Renal pelvis (tissue), 4 donors: Measurements from ENCODE around the gene SIGMAR1. TPM values are rescaled to one million over a fixed set of nuclear protein-coding genes. Genes with fewer than 3 reads are reported as not detected.

Experiments used
- DNase-seq: peaks from one replicate; pipeline ENCODE4 v3.0.0-alpha.2; 2013
- polyA plus RNA-seq, 3 donors: library from polyadenylated mRNA; unstranded; fragments of 120-200 nt; gene quantifications; one replicate each; pipeline ENCODE4 v1.2.1, GENCODE V29; 2013; ENCODE audit not compliant: insufficient read length in 3 of 3

Gene SIGMAR1
- polyA plus RNA-seq, 3 donors, result 52.7 to 58.7 (median 56.3) TPM

DNA sequence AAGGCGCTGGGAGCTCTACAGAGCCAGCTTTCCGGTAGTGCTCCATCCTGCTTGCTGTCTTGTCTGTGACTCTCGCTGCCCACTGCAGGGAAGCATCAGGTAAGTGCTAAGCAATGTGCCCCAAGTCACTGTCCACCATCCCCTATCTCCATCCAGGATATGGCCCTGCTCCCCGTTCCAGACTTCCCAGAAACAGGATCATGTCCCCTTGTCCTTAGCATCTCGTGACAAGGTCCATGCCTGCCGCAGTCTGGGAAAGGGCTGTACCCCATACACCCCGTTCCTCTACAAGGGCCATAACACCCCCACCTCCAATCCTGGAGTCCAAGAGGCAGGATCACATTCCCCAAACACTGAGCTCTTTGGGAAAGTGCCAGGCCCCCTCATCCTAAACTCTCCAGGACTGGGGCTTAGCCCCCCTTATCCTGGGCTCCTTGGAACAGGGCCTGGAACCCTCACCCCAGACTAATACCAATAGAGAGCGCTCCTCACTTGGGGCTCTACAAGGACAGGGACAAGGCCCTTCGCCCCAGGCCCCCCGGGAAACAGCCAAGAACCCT is 26.3 kb downstream of the SIGMAR1 start:
- DNase-seq, result no peak

DNA sequence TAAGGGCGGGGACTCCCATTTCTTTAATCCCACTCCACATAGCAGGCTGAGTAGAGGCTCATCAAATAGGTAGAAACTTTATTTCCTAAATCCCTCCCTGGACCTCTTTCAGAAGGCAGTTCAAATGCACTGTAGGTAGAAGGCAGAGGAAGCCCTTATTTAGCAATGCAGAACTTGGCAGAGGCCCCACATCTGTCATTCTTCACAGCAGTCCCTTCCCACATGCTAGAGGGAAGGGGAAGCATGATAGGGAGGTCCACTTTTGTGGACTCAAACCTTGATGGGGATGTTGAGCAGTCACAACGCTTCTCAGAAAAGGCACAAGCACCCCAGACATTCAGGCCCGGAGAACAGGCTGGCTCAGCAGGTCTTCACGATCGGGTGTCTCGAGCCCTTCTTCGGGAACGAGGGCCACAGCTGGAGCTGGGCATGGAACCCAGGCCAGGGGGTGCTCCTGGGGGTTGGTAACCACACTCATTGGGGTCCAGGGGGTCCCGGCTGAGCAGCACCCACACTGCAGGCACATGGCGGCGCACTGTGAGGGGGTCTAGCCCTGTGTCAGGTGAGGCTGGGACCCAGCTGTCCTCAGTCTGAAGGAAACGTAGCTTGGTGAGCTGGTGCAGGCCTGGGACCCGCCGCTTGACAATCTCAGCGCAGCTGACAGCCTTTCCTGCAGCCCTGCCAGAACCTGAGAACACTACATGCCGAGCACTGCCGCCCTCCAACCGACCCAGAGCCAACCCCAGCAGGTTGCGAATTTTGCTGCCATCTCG is 27.0 kb downstream of the SIGMAR1 start:
- DNase-seq, result no peak

DNA sequence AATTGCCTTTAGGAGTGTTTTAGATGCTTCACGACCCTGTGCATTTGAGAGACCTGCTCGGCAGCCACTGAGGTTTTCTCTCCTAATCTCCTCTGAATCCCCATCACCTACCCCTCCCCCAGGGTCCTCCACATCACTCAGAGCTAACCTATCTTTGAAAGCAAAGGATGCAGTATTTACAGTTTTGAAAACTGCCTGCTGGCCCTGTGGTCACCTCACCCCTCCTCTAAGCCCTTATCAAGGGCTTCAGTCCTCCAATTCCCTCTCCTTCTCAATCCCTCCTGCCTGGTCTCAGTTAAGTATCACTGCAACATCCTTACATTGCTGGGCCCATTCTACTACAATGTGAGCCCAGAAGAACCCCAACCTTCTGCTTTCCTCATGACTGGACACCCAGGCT is 30.3 kb downstream of the SIGMAR1 start:
- DNase-seq, result no peak

DNA sequence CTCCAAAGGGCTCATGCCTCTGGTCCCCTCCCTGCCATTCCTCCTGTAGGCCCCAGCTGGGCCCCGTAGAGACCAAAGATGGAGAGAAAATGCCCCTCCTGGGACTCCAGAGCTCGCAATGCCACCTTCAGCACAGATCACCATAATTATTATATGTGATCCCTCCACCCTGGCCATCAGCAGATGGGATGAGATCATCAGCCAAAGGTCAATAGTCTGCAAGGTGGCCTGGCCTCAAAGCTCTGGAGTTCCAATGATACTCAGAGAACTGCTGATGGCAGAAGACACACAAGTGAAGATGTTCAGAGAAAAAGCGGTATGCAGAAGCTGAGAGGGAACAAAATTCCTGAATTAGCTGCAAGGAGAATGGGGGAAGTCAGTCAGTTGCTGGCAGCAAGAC is 30.7 kb downstream of the SIGMAR1 start:
- no peak for DNase-seq

DNA sequence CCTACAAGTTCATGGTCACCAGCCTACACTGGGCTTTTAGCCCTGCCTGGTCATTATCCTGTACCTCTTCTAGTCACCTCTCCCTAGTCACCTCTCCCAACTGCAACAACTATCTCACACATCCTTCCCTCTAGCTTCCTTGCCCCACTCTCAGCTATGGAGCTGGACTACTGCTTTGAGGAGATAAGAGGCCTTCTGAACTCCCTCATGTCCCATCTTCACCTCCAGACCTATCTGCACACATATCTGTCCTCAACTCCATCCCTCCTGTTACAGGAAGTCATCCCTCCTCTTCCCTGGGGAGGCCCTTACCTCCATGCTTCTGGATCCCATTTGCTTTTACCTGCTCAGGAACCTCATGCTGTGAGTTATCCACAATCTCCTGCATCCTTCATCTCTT is 31.4 kb downstream of the SIGMAR1 start:
- DNase-seq, result no peak

DNA sequence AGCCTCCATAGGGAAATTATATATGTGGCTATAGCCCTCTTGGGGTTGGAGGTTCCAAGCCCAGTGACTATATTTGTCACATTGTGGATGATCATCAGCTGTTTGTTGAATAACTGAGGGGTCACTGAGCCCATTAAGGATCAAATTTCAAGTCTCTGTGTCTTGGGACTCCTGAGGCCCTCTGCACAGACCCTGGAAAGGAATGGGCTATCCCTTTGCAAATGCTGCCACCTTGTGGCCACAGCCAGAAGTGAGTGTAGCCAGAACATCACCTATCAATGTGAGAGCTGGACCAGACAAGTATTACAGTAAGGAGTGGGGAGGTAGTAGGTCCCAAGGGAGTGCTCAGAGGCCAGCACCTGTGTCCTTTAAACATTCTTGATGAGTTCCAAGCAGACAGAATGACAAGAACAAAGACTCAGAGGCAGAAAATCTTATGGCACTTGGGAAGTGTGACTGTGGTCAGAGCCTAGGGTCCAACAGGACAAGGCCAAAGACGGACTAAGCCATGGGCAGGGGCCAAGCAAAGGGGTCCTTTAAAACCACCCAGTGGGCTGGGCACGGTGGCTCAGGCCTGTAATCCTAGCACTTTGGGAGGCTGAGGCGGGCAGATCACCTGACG is 33.9 kb downstream of the SIGMAR1 start:
- DNase-seq, result peak; percentile 85

DNA sequence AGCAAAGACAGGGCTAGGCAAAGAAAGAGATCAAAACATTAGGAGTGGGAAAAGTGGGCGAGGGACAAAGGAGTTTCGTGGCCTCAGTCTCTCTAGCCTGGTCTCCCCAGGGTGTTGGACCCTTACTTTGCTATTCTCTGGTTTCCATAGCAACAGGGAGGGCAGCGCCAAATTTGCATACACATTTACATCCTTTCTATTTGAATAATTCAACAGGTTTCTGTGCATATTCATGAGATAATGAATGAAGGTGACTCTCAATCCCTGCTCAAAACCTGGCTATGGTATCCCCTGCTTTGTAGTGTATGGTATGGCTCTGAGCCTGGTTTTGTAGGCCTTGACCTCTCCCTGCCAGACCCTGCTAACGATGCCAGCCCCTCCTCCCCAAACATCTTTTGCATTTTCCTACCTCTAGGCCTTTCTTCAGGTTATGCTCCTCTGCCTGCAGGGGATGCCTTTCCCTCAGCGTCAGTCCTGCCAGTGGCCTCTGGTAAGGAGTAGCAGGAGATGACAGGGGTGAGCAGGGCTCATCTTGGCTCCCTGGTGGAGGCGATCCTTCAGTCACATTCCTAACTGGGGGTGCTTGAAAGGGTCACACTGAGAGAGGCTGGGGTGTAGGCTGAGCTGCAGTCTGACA is 35.5 kb downstream of the SIGMAR1 start:
- DNase-seq, result no peak

DNA sequence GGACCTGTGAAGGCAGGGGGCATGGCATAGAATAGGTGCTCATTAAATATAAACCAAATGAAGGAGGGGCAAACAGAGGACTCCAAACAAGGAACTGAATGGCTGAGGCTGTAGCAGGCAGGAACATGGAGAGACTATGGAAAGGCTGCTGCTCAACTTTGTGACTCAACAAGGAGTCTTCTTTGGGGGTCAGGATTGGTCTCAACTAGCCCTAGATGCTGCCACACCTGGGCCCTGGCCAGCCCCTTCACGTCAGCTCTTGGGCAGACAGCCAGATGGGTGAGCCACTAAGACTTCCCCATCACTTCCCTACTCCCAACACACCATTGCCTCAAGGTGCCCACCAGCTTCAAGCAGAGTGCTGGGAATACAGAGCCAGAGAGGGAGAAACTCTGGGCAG is 36.7 kb downstream of the SIGMAR1 start:
- DNase-seq, result no peak

DNA sequence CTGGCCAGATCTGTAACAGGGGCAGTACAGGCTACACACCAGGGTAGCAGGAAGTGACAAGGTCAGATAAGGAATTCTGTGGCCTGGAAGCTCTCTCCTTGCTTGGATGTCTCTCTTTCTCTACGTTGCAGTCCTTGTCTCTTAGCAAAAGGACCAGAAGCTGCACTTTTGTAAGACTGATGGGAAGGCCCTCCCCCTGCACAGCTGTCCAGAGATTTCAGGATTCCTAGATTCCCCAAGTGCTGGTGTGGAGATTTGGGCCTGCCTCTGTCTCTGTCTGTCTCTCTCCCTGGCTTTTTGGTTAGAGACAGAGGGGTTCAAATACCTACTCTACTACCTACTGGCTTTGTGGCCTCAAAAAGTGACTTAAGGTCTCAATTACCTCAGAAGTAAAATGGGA is 38.0 kb downstream of the SIGMAR1 start:
- DNase-seq, result no peak

DNA sequence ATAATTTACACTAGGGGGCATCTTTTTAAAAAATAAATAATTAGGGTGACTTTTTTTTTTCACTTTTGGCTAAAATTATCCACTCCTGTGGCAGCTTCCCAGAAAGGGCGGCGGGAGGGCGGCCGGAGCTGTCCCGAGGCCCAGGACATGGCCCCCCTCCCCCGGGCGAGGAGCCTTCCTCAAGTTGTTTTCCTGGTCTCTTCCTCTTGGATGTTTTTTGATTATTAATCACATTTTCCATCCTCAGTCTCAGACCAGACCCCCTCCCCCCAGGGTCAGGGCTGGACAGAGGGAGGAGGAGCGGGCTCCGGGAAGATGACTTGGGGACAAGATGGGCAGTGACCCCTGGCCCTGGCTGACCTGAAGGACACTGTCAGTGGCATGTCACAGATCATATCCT is 43.4 kb downstream of the SIGMAR1 start:
- no peak for DNase-seq

DNA sequence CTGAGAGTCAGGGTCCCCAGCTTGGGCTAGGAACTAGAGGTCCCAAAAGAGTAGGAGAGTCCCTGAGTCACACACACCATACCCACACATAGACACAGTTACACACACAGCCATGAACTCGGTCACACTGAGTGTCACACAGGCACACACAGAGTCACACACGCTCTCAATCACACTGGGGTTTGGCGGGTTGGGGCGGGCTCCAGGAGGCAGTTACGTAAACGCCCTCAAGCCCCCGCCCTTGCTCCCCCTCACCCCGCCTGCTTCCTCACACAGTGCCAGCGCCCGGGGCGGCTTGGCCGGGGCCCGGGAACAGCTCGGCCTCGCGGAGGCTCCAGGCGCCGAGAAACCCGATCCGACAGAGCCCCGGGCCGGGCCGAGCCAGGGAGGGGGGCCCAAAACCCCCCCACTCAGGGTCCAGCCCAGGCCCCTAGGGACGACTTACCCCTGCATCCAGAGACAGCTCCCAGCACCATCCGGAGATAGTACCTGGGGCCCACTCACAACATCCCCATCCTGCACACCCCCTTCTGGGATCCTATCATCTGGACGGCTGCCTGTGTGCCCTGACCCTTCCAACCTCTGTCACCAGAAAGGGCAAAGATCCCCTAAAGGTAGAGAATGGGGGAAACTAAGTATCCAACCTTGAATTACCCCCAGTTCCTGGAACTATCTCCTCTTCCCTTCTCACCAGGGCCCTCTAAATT is 44.5 kb downstream of the SIGMAR1 start:
- DNase-seq, result no peak

DNA sequence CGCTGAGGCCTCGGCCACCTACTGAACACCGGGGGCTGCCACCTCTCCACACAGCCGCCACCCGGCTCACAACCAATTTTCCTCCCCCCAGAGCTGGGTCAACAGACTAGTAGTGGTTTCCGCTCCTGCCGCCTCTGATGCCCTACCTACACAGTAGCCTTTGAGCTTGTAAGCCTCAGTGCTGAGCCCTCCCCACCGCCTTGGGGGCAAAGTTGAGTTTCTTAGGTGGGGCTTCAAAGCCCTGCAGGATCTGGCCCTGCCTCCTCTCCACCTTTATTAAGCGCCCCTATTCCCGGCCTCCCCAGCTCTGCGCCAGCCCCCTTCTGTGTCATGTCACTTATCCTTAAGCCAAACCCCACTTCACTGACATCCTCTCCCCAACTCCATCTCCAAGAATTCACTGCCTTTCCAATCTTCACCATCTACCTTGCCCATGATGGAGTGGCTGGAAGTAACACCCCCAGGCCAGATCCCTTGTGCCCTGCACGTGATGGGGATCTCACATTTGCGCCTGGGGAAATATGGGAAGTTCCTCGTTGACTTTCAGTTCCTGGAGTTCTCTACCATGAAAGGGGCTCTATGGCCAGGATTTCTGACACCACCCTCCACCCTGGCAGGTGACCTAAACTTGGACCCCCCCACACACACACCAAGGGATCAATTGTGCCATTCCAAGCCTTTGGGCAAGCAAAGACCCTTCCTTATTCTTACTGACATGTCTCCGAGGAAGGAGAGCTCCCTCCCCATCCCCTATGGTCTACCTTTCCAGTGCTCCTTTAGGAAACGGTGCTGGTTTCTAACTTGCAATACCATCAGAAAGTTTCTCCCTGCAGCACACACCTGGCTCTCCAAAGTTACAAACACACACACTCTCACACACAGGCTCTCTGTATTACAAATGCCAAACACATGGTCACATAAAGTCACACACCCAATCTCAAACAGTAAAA is 45.4 kb downstream of the SIGMAR1 start:
- no peak for DNase-seq

DNA sequence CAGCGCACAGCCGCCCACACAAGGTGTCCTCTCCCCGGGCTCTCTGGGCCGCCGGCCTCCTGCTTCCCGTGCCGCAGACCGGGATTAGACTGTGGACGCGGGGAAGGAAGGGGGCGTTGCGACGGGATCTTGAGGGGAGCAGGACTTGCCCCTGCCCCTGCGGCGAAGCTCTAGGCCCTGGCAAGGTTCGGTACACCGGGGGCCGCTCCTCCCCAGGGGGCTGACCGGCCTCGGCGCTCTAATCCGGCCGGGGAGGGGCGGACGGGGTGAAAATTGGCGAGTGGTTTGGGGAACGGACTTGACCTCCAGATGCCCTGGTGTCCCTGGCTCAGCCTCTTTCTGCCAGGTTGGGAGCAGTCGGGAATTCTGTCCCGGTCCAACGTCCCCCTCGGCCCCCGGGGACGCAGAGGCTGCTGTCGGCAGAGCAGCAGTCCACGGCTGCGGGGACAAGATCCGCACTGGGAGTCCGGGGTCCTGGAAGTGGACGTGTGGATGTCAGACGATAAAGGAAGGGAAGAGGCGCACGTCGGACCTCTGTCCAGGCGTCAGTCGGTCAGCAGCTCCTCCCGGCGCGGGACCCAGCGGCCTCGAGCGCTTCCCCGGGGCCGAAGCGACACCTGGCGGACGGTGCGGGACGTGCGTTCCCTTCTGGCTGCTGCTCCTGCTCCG is 46.2 kb downstream of the SIGMAR1 start:
- no peak for DNase-seq

DNA sequence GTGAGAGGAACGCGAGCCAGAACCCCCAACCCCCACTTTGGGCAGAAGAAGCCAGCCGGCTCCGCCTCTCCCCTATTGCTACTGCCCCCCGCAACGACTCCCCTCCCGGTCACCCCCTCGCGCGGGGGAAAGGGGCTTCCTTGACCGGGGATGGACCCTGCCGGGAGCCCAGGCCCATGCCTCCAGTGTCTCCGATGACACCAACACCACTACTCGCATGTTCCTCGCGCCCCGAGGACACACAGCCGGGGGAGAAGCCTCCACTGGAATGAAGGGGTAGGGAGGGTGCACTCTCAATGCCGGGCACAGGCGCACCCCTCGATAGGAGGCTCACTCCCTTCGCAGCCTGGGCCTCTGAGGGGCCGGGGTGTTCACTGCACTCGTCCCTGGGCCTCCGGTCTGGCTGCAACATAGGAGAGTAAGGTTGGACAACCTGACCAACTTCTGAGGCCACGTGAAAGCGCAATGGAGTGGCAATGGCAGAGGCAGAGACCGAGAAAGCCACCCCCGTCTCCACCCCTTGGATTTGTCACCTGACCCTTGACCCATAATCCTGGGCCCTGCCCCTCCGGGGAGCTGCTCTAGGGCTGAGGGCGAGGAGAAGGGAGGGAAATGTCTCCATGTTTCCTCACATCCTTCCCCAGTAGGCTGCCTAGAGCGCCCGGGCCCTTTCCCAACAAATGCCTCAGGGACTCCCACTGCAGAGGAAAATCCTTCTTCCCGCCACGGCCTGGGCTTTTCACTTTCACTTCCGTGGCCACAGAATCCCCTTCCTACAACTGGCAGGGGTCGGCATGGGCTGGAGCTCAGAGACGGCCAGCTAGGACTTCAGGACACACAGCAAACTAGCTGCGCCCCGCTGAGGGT is 47.0 kb downstream of the SIGMAR1 start:
- no peak for DNase-seq

DNA sequence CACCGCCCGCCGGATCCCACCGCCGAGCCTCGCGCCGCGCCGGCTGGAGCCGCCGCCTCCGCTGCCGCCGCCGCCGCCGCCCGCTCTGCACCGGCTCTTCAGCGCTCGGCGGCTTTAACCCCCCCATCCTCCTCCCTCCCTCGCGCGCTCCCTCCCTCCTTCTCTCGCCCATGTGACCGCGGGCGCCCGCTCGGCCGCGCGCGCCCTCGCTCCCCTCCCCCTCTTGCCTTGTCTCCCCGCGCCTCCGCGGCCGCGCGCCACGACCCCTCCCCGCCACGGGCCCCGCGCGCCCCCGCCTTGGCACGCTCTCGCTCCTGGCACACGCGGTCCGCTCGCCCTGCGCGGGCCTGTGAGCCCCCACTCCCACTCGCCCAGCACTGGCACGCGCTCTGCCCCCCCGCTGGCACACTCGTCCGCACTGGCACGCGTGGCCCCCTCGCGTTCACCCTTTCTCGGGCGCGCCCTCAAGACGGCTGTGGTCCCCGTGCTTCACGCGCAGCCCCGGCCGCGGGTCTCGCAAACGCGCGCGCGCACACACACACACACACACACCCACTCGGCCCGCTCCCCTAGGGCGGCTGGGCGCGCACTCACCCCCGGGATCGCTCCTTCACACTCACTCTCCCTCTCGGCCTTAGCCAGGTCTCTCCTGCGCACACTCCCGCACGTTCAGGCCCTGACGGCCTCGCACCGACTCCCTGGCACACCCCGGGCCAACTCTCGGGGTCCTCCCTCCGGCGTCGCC is 47.8 kb downstream of the SIGMAR1 start, which contains the start of gene CNTFR:
Gene CNTFR (minus strand): TSS at position 89 of the 745 bp plus-strand sequence. CDS start 20,743 bp downstream, outside the sequence.
- DNase-seq, result no peak

DNA sequence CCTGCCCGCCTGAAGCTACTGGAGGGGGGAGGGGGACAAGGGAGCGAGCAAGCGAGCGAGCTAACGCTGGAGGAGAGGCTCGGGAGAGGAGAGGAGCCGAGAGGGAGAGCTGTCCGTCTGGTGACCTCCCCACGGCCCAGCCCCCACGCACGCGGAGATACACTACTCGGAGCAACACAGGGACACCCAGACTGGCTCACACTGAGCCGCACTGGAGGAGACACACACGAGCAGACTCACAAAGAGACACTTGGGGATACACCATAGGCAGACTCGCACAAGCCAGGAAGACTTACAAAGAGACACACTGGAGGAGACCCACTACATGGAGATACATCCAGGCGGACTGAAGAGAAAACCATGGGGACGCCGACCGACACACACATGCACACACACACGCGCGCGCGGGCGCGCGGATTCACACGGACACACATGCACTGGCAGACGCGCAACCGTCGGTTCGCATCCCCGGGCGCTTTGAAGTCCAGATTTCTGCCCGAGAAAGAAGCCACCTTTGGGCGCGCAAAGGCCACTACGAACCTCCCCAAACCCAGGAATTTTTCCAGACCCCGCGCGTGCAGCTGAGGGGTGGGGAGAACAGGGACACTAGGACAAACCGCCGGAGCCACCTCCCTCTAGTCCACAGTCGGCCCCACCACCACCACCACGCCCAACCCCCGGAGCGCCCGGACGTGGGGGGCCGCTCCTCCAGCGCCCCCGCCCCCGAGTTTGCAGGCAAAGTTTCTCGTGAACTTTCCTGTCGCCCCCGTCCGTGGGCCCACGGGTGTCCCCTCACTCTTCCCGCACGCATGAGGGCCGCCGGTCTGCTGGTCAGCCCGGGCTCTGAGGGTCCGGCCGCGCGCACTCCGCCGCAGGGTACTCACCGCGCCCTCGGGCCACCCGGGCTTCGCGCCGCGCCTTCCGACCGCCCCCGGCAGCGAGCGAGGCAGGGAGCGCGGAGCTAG is 48.6 kb downstream of the SIGMAR1 start:
- no peak for DNase-seq

DNA sequence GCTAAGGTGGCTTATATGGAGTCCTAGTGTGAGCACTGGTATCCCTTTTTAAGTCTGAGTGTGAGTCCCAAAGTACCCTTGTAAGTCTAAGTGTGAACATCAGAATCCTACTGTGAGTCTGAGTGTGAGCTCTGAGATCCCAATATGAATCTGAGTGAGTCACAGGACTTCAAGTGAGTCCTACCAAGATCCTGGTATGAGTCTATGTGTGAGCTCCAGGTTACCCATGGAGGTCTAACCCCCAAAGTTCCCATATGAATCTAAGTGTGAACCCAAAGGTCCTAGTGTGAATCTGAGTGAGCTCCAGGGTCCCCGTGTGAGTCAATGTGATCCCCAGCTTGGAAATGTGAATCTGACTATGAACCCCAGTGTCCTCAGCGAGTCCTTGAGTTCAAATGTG is 50.3 kb downstream of the SIGMAR1 start:
- DNase-seq, result no peak
